HFFc6 (cell line): Measurements from ENCODE around the gene MGAT1. TPM values are rescaled to one million over a fixed set of nuclear protein-coding genes. Genes with fewer than 3 reads are reported as not detected.

Experiments
- DNase-seq: peaks from one replicate; pipeline ENCODE4 v3.0.0-alpha.2; 2018
- H3K27ac Mint-ChIP-seq: 2 replicates; pipeline ENCODE4 v1.8.0; 2020; ENCODE audit warnings: mild to moderate bottlenecking, mixed read lengths
- H3K27me3 Mint-ChIP-seq: 2 replicates; pipeline ENCODE4 v1.8.0; 2021; ENCODE audit warnings: mild to moderate bottlenecking, moderate library complexity, mixed read lengths; ENCODE audit not compliant: insufficient read depth
- H3K36me3 Mint-ChIP-seq: 2 replicates; pipeline ENCODE4 v1.8.0; 2021; ENCODE audit warnings: low read depth, mixed read lengths
- H3K4me1 Mint-ChIP-seq: 2 replicates; pipeline ENCODE4 v1.8.0; 2020; ENCODE audit warnings: low read depth, mixed read lengths
- H3K4me3 Mint-ChIP-seq: 2 replicates; pipeline ENCODE4 v1.8.0; 2020; ENCODE audit warnings: mild to moderate bottlenecking, moderate library complexity, mixed read lengths
- H3K9me3 Mint-ChIP-seq: 2 replicates; pipeline ENCODE4 v1.8.0; 2020; ENCODE audit warnings: mild to moderate bottlenecking, mixed read lengths
- CTCF ChIP-seq: fragments of 200-600 bp; sonication (generic); IDR thresholded peaks from 2 replicates; pipeline ENCODE4 v1.5.0; 2021; ENCODE audit warnings: antibody characterized with exemption, mild to moderate bottlenecking
- total RNA-seq, 6 experiments: library from RNA; stranded (reverse); fragmentation: NEBNext Ultra II Directional; extraction: Animal tissue kit (Norgen Biotek cat#: 25700); gene quantifications; 2 replicates in 1 of 6; 3 replicates in 5 of 6; pipeline ENCODE4 v1.2.3, GENCODE V29; 2021

Gene MGAT1
- total RNA-seq, 6 experiments from 2014 or later: 188 to 220 (median 206) TPM

GRCh38 chr5:180808461-180809000, 5.9 kb upstream of the MGAT1 start:
- Mint-ChIP-seq H3K9me3 (no peaks in the 10 kb centered on the region), H3K27me3 (no peaks in the 10 kb centered on the region; the same call in 1 of the 2 replicates), H3K4me3 (peak overlapping the region; percentile 92), H3K36me3 (no peaks in the 10 kb centered on the region), H3K4me1 (peaks cover 64% of the 10 kb centered on the region), H3K27ac (peak overlapping the region; percentile 88)
- DNase-seq: no peak
- TF ChIP-seq CTCF: no peak

- H3K4me3 Mint-ChIP-seq: peak overlapping the region; percentile 92
- TF ChIP-seq CTCF: no peak
- no peaks in the 10 kb centered on the region for H3K9me3 Mint-ChIP-seq
- H3K27me3 Mint-ChIP-seq: no peaks in the 10 kb centered on the region; the same call in 1 of the 2 replicates
- no peak for DNase-seq
- H3K4me1 Mint-ChIP-seq: peaks cover 64% of the 10 kb centered on the region
- peak overlapping the region; percentile 88 for H3K27ac Mint-ChIP-seq
- H3K36me3 Mint-ChIP-seq: no peaks in the 10 kb centered on the region
These were observed 5.2 kb upstream of the MGAT1 start for GRCh38 chr5:180807654-180808414.

GRCh38 chr5:180807046-180807445, 4.4 kb upstream of the MGAT1 start:
- peak overlapping the region; percentile 92 for H3K4me3 Mint-ChIP-seq
- peak overlapping the region; percentile 88; the same call in 1 of the 2 replicates for H3K27ac Mint-ChIP-seq
- H3K27me3 Mint-ChIP-seq: no peaks in the 10 kb centered on the region; the same call in 1 of the 2 replicates
- no peaks in the 10 kb centered on the region for H3K36me3 Mint-ChIP-seq
- no peak for DNase-seq
- peaks cover 63% of the 10 kb centered on the region for H3K4me1 Mint-ChIP-seq
- TF ChIP-seq CTCF: no peak
- no peaks in the 10 kb centered on the region for H3K9me3 Mint-ChIP-seq

GRCh38 chr5:180806351-180807011, 3.9 kb upstream of the MGAT1 start:
- H3K27me3 Mint-ChIP-seq: no peaks in the 10 kb centered on the region; the same call in 1 of the 2 replicates
- no peaks in the 10 kb centered on the region for H3K9me3 Mint-ChIP-seq
- peaks cover 5% of the 10 kb centered on the region for H3K36me3 Mint-ChIP-seq
- DNase-seq: no peak
- peak overlapping the region; percentile 92; the same call in 1 of the 2 replicates for H3K4me3 Mint-ChIP-seq
- H3K4me1 Mint-ChIP-seq: peaks cover 62% of the 10 kb centered on the region
- peak overlapping the region; percentile 88; the same call in 1 of the 2 replicates for H3K27ac Mint-ChIP-seq
- TF ChIP-seq CTCF: no peak

- H3K36me3 Mint-ChIP-seq: peaks cover 18% of the 10 kb centered on the region
- DNase-seq: no peak
- H3K4me3 Mint-ChIP-seq: no peak overlapping the region
- TF ChIP-seq CTCF: no peak
- H3K27ac Mint-ChIP-seq: 0 out of 2 replicates have a peak overlapping the region, but pooled peaks have one; percentile 61
- peaks cover 74% of the 10 kb centered on the region for H3K4me1 Mint-ChIP-seq
- no peaks in the 10 kb centered on the region; the same call in 1 of the 2 replicates for H3K27me3 Mint-ChIP-seq
- no peaks in the 10 kb centered on the region for H3K9me3 Mint-ChIP-seq
These were observed 1.6 kb upstream of the MGAT1 start for GRCh38 chr5:180804129-180804618.
